ENCODE results near the gene SPINK1.

Gene SPINK1

GRCh38 chr5:147831465-147831864 is at the start of gene SPINK1:
Gene SPINK1 (minus strand): TSS chr5:147831671. CDS start chr5:147831577, 94 bp downstream.
- no peak for ATAC-seq
- TF ChIP-seq ZC3H10 (CRISPR knock-in tag; IDR thresholded peaks at IDR 0.05), result no peak
- no peak for TF ChIP-seq TSHZ2 (CRISPR knock-in tag; IDR thresholded peaks at IDR 0.05)
- TF ChIP-seq TCF4 (CRISPR knock-in tag; IDR thresholded peaks at IDR 0.05; ENCODE audit: borderline replicate concordance), result no peak
- TF ChIP-seq ZFP3 (CRISPR knock-in tag; IDR thresholded peaks at IDR 0.05), result no peak
- TF ChIP-seq GLIS3 (CRISPR knock-in tag; IDR thresholded peaks at IDR 0.05), result no peak
- no peak for TF ChIP-seq PPARA (CRISPR knock-in tag; IDR thresholded peaks at IDR 0.05; ENCODE audit: borderline replicate concordance)
- no peak for TF ChIP-seq ISL1 (CRISPR knock-in tag; IDR thresholded peaks at IDR 0.05)
- no peak for TF ChIP-seq OSR1 (CRISPR knock-in tag; IDR thresholded peaks at IDR 0.05)
- TF ChIP-seq RARB (CRISPR knock-in tag; IDR thresholded peaks at IDR 0.05), result no peak

- no peak for ATAC-seq
- TF ChIP-seq TCF4 (CRISPR knock-in tag; IDR thresholded peaks at IDR 0.05; ENCODE audit: borderline replicate concordance) (no peak), ZFP30 (CRISPR knock-in tag; IDR thresholded peaks at IDR 0.05) (no peak)
These were observed 49.0 kb upstream of the SPINK1 start for GRCh38 chr5:147880487-147880886.

- no peak for TF ChIP-seq CSDC2 (CRISPR knock-in tag; IDR thresholded peaks at IDR 0.05)
- ATAC-seq, result no peak
These were observed 48.3 kb upstream of the SPINK1 start for GRCh38 chr5:147879784-147880183.

GRCh38 chr5:147878066-147878759 is 46.7 kb upstream of the SPINK1 start, which contains the start of gene SCGB3A2:
Gene SCGB3A2 (plus strand): TSS chr5:147878711. CDS start chr5:147878804, 93 bp downstream.
- ATAC-seq, result no peak
- no peak for TF ChIP-seq ZC3H10 (CRISPR knock-in tag; IDR thresholded peaks at IDR 0.05)

- ATAC-seq, result no peak
- no peak for TF ChIP-seq ZNF8 (CRISPR knock-in tag; IDR thresholded peaks at IDR 0.05)
- TF ChIP-seq CSRNP3 (CRISPR knock-in tag; IDR thresholded peaks at IDR 0.05), result no peak
- no peak for TF ChIP-seq TCF4 (CRISPR knock-in tag; IDR thresholded peaks at IDR 0.05; ENCODE audit: borderline replicate concordance)
- no peak for TF ChIP-seq RARB (CRISPR knock-in tag; IDR thresholded peaks at IDR 0.05)
- TF ChIP-seq BACH2 (CRISPR knock-in tag; IDR thresholded peaks at IDR 0.05; ENCODE audit: borderline replicate concordance), result no peak
- TF ChIP-seq ZNF70 (CRISPR knock-in tag; IDR thresholded peaks at IDR 0.05), result no peak
These were observed 45.2 kb upstream of the SPINK1 start for GRCh38 chr5:147876626-147877025.

- ATAC-seq, result no peak
- TF ChIP-seq ZNF70 (CRISPR knock-in tag; IDR thresholded peaks at IDR 0.05) (no peak), ZNF8 (CRISPR knock-in tag; IDR thresholded peaks at IDR 0.05) (no peak), CSRNP3 (CRISPR knock-in tag; IDR thresholded peaks at IDR 0.05) (no peak), PPARA (CRISPR knock-in tag; IDR thresholded peaks at IDR 0.05; ENCODE audit: borderline replicate concordance) (no peak), ZNF565 (CRISPR knock-in tag; conservative IDR thresholded peaks at IDR 0.05; ENCODE audit: low read depth) (no peak), TCF4 (CRISPR knock-in tag; IDR thresholded peaks at IDR 0.05; ENCODE audit: borderline replicate concordance) (no peak), ISL1 (CRISPR knock-in tag; IDR thresholded peaks at IDR 0.05) (no peak), ZC3H10 (CRISPR knock-in tag; IDR thresholded peaks at IDR 0.05) (no peak), TSHZ2 (CRISPR knock-in tag; IDR thresholded peaks at IDR 0.05) (no peak), CSDC2 (CRISPR knock-in tag; IDR thresholded peaks at IDR 0.05) (no peak), CREB5 (CRISPR knock-in tag; IDR thresholded peaks at IDR 0.05; ENCODE audit: low read depth) (no peak), PATZ1 (CRISPR knock-in tag; IDR thresholded peaks at IDR 0.05; ENCODE audit: borderline replicate concordance) (no peak)
These were observed 44.7 kb upstream of the SPINK1 start for GRCh38 chr5:147876141-147876540.

Measured in SK-N-SH treated with all-trans-retinoic acid at 6 μM for 48 hours (cell line).